GM18873 (cell line): ENCODE data around the gene RELL1.

ENCODE experiments used
- ATAC-seq: cut with Tn5 transposase; IDR thresholded peaks from one replicate; pipeline ENCODE4 v1.9.1; 2021; ENCODE audit warnings: mild to moderate bottlenecking, moderate library complexity, moderate number of reproducible peaks; ENCODE audit not compliant: unreplicated experiment, low FRiP score

Gene RELL1

DNA sequence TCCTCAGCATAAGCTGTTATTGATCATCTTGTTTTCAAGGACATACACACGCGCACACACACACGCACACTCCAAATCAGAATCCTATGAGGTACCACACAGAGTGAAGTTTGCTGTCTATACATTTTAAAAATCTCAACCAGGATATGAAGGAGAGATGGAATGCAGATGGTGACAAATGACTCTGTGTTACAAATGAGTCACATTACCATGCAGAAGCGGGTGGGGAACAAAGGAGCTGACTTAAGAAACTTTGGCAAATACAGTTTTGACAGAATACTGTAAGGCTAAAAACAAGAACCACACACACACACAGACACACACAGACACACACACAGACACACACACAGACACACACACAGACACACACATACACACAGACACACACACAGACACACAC, 81.7 kb downstream of the RELL1 start:
- ATAC-seq, result no peak

DNA sequence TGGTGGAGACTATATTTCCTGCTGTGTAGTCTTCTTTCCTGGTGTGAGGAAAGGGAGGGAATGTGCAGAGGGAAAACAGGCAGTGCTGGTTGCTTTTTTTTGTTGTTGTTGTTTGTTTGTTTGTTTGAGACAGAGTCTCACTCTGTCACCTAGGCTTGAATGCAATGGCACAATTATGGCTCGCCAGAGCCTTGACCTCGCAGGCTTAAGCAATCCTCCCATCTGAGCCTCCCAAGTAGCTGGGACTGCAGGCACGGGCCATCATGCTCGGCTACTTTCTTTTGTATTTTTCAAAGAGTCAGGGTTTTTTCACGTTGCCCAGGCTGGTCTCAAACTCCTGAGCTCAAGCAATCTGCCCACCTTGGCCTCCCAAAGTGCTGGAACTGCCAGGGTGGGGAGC, 82.5 kb downstream of the RELL1 start:
- ATAC-seq, result no peak

DNA sequence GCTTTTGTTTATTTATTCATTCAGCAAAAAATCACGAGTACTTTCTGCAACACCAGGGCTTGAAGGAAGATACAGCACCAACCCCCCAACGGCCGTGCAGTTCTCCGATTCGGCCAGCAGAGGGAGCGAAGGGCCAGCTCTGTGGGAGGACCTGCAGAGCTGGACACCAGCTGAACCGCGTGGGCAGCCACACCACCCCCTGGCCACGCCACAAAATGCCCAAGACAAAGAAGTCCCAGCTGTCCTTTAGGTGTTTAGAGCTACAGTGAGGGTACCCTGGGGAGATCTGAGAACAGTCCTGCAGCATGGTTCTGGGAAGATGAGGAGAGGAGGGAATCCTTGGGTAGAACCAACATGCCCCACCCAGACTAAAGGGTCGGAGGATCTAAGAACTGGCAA, 83.1 kb downstream of the RELL1 start:
- no peak for ATAC-seq

DNA sequence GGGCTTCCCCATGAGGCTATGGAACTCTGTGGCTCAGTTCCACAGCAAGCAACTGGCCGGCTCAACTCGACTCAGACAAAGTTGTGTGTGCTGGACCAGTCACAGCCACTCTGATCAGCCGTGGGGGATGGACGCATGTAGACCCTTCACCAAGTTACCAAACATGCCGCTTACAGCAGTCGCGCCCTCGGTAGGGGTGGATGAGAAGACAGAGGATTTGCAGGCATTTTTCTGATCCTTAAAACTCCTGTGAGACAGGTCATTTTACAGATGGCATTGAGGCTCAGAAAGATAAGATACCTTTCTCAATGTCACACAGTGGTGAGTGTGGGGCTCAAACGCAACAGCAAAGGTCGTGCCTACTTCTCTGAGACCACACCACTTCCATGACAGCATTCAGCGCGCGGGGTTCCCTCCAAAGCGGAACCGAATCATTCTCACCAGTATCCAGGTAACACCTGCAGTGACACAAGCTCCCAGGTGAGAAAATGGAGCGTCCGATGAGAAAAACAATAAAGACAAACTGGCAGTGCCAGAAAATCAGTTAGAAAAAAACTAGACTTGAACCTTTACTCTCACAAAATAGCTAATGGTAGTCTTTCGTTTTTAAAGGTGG, 83.6 kb downstream of the RELL1 start:
- ATAC-seq, result no peak

DNA sequence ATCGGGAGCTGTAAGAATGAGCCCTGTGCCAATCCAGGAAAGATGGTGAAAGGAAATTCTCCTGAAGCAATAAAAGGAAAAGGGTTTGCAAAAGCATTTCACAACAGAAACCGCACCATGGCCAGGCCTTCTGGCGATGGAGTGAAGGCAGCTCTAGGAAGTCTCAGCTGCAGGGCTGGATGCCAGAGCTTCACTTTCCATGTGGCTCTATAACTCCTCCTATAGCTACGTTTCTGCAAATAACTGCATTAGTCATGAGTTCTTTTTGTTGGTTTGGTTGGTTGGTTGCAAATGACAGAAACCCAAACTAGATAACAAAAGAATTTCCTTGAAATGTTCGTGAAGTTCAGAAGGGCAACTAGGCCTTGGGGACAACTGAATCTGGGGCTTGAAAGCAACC, 84.6 kb downstream of the RELL1 start:
- ATAC-seq, result no peak

DNA sequence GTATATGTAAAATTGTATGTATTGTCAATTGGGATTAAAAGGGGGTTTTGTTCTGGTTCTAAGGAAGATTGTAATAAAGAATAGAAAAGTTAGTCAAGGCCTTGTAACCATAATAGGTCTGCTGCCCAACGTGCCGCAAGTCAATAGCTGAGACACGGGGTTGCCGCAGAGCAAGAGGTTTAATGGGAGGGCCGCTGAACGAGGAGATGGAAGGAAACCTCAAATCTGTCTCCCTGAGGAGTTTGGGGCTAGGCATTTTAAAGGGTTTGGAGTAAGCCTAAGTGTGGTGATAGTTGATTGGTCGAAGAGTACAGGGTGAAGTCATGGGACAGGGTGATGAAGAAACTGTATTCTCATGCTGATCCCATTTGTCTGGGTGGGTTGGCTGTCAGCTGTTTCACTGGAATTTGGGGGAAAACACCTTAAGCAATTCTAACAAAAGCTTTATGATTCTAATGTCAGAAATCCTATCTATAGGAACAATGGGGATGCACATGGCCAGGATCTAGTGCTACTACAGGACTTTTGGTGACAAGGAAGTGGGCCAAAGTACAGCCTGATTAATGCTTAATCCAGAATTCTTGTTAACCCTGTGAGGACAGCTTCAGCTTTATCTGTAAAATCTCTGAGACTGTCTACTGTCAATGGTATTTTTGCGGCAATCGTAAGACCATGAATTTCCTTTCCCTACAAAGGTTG, 86.9 kb downstream of the RELL1 start:
- no peak for ATAC-seq

GRCh38 chr4:37597034-37597433, 89.1 kb downstream of the RELL1 start:
- no peak for ATAC-seq

GRCh38 chr4:37595875-37596680, 90.1 kb downstream of the RELL1 start:
- ATAC-seq, result no peak

DNA sequence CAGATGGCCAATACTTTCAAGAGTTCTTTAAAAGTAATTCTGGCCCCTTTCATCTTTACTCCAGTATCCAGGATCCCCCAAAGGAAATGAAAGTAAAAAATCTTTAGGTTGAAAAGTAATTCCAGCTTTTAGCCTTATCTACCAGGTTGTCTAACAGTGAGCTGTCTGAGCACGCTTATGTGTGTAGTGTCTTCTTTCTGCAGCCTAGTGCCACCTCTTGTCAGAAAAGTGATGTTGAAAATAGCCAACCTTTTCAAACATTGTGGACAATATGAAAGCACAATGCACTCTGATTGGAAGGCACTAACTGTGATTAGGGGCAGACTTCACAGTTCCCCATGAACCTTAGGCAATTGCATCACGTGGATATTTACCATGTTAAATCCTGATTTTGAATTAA, 92.1 kb downstream of the RELL1 start:
- ATAC-seq, result no peak

DNA sequence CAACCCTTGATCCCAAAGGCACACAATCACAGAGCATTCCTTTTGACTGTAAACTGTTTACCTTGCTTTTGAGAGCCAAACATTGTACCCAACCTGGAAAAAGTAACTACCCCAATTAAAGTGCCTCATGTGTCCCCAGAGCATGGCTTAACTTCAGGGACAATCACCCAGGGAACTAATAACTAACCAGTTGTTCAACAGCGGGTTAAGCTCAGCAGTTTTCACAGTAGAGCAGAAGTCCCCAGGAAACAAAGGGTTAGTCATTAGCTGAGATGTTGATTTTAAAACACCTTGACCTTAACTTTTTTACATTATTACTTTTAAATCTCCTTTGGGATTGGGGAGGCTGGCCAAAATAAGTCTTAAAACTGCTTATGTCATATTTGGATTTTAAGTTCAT, 94.8 kb downstream of the RELL1 start:
- no peak for ATAC-seq

DNA sequence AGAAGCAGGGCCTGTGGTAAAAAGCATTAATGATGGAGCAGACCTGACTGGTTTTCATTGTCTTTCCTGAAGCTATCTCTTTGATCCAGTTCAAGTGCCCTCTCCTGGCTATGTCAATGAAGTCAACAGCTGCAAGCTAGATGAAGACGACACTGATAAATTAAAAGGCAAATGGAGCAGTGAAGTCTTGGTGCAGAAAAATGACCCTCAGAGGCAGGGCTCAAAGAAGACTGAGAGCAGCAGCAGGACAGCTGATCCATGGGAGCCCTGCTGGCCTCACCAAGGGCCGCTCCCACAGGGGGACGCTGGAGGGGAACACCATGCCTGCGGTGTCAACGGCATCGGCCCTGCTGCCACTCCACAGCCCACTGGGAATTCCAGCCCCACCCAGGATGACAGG, 96.2 kb downstream of the RELL1 start:
- ATAC-seq, result no peak

DNA sequence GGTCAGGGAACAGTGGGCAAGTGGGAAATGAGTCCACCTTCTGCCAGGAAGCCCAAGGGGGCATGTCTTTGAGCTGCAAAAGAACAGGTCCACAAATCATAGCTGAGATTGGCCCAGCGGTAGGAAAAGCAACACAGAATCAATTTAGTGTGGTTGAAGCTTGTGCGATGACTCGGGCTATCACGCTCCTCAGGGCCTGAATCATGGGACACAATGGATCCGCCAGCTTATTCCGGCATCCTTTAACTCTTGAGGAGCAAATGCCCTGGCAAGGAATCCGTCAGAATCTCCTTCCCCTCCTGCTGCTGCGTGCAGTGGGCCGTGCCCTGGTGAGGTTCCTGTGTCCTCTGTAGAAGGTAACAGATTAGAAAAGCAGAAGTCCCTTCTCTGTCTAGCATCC, 98.0 kb downstream of the RELL1 start:
- ATAC-seq, result no peak

- no peak for ATAC-seq
Observed at GRCh38 chr4:37586194-37586593, 100.0 kb downstream of the RELL1 start.

- ATAC-seq, result no peak
Observed at GRCh38 chr4:37584493-37585060, 101.6 kb downstream of the RELL1 start.

GRCh38 chr4:37584071-37584470, 102.1 kb downstream of the RELL1 start:
- no peak for ATAC-seq

DNA sequence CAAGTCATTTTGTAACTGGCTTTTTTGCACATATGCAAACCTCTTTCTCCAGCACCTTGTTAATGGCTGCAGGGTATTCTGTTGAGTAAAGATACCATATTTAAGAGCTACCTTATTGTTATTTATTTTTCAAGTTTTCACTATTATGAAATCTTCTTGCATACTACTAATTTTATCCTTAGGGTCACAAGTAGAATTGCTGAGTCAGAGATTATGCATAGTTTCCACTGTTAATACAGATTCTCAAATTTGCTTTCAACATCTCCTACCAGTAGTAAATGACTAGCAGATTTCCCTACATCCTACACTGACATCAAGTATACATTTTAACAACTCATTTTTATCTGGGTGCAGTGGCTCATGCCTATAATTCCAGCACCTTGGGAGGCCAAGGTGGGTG, 112.6 kb downstream of the RELL1 start:
- ATAC-seq, result no peak

DNA sequence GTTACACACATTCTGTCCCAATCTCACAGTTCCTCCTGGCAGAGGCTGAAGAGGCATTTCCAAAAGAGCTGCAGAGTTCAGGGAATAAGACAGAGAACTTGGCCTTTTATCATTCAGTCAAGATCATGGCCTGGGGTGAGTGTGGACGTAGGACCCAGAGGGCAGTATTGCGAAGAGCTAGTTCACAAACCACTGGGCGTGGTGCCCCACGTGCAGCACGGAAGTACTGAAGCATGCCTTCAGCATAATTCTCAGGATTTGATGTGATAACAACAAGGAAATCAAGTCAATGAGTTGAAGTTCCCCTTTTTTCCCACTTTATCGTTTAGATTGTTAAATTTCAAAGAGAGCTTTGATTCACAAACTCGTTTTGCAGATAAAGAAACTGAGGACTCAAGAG, 117.7 kb downstream of the RELL1 start:
- no peak for ATAC-seq

DNA sequence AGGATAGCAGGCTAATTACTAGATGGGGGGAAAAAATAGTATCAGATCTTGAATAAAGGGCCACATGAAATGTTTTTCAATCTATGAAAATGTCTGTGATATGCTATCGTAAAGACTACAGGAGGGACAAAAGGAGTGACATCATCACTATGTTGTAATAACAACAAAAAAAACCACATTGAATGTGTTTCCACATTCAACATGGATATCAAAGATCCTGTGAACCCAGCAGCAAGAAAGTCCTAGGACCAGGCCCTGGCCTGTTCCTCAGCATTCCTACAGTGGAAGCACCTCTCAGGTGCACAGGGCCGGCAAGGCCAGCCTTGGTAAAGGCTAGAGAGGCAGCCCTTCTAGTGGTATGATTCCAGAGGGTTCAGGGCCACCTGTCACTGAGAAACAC, 118.3 kb downstream of the RELL1 start:
- no peak for ATAC-seq

DNA sequence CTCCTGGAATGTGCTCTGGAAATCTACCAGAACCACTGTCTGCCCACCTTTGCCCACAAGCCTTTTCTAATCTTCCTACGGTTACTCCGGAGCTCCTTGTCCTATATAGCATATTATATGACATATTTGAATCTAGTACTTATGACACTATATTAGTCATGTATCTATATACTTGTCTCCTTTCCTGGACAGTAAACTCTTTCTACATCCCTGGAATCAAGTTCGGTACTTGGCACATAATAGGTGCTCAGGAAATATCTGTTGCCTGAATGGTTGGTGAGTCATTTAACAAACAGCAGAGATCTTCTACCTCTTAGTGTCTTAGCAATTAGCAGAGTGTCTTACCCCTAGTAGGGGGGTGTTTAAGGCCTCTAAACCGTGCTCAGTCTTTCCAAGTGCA, 123.6 kb downstream of the RELL1 start:
- no peak for ATAC-seq

GRCh38 chr4:37561803-37562207, 124.4 kb downstream of the RELL1 start:
- peak; percentile 96 for ATAC-seq

GRCh38 chr4:37561196-37561802, 124.9 kb downstream of the RELL1 start:
- ATAC-seq, result no peak
